Lower lobe of right lung (tissue), 2 donors: ENCODE data around the gene ARHGEF1. TPM values are rescaled to one million over a fixed set of nuclear protein-coding genes. Genes with fewer than 3 reads are reported as not detected.
A peak's percentile ranks its signal among the peaks of the same experiment; 100 is the strongest.

Experiments used
- ATAC-seq, 2 donors: fragments of 200-7000 bp; cut with Tn5 transposase; one replicate each; pipeline ENCODE4 v1.9.1; 2020 to 2022; ENCODE audit warnings: mild to moderate bottlenecking in 2 of 2, moderate library complexity in 2 of 2
- DNase-seq: peaks from one replicate; pipeline ENCODE4 v3.0.0-alpha.2; 2020
- H3K27ac ChIP-seq: fragments of 200-600 bp; one replicate; pipeline ENCODE4 v1.8.0; 2022
- H3K27me3 ChIP-seq: fragments of 200-600 bp; one replicate; pipeline ENCODE4 v1.8.0; 2022; ENCODE audit warnings: low read depth
- H3K36me3 ChIP-seq: fragments of 200-600 bp; one replicate; pipeline ENCODE4 v1.8.0; 2022; ENCODE audit warnings: mild to moderate bottlenecking
- H3K4me1 ChIP-seq: fragments of 200-600 bp; one replicate; pipeline ENCODE4 v1.8.0; 2022
- H3K4me3 ChIP-seq: fragments of 200-600 bp; one replicate; pipeline ENCODE4 v1.8.0; 2022; ENCODE audit warnings: mild to moderate bottlenecking
- H3K9me3 ChIP-seq: fragments of 200-600 bp; one replicate; pipeline ENCODE4 v1.8.0; 2022
- intact Hi-C: fragments of 100-400 bp; cut with DNase I; formaldehyde crosslinking; loops from one replicate; pipeline ENCODE4 v1.11.0; 2022
- total RNA-seq: library from RNA; stranded (reverse); fragmentation: NEBNext Ultra II Directional; extraction: Animal tissue kit (Norgen Biotek cat#: 25700); gene quantifications from one replicate; pipeline ENCODE4 v1.2.1, GENCODE V29; 2021
- TF ChIP-seq, protein P1 (sequence below): fragments of 200-600 bp; IDR thresholded peaks from one replicate; pipeline ENCODE4 v1.8.0; 2022; ENCODE audit warnings: antibody characterized with exemption, mild to moderate bottlenecking
- donor health status: DM: no; HTN: yes; CAD: no; lungs with severe emphysema.

ARHGEF1 gene
- total RNA-seq, 1 donor from 2014 or later = 206 TPM

- TF ChIP-seq, protein P1, sequence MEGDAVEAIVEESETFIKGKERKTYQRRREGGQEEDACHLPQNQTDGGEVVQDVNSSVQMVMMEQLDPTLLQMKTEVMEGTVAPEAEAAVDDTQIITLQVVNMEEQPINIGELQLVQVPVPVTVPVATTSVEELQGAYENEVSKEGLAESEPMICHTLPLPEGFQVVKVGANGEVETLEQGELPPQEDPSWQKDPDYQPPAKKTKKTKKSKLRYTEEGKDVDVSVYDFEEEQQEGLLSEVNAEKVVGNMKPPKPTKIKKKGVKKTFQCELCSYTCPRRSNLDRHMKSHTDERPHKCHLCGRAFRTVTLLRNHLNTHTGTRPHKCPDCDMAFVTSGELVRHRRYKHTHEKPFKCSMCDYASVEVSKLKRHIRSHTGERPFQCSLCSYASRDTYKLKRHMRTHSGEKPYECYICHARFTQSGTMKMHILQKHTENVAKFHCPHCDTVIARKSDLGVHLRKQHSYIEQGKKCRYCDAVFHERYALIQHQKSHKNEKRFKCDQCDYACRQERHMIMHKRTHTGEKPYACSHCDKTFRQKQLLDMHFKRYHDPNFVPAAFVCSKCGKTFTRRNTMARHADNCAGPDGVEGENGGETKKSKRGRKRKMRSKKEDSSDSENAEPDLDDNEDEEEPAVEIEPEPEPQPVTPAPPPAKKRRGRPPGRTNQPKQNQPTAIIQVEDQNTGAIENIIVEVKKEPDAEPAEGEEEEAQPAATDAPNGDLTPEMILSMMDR = no peak
- intact Hi-C loops = no loop called here
- ATAC-seq = no peak
- H3K27ac ChIP-seq = no peak overlapping the region
- H3K36me3 ChIP-seq = peaks cover 80% of the 10 kb centered on the region
- no peak for DNase-seq
- no peak overlapping the region for H3K4me3 ChIP-seq
- H3K27me3 ChIP-seq = no peaks in the 10 kb centered on the region
- peaks cover 6% of the 10 kb centered on the region for H3K4me1 ChIP-seq
- no peaks in the 10 kb centered on the region for H3K9me3 ChIP-seq
Observed at GRCh38 chr19:41894350-41894749, 11.4 kb downstream of the ARHGEF1 start.

GRCh38 chr19:41895745-41896580 is 13.0 kb downstream of the ARHGEF1 start:
- DNase-seq = no peak
- Histone ChIP-seq H3K36me3 (peaks cover 80% of the 10 kb centered on the region), H3K27ac (no peak overlapping the region), H3K27me3 (no peaks in the 10 kb centered on the region), H3K4me3 (no peak overlapping the region), H3K9me3 (no peaks in the 10 kb centered on the region), H3K4me1 (peaks cover 4% of the 10 kb centered on the region)
- no peak for ATAC-seq
- intact Hi-C loops = no loop called here
- TF ChIP-seq, protein P1 = no peak

DNA sequence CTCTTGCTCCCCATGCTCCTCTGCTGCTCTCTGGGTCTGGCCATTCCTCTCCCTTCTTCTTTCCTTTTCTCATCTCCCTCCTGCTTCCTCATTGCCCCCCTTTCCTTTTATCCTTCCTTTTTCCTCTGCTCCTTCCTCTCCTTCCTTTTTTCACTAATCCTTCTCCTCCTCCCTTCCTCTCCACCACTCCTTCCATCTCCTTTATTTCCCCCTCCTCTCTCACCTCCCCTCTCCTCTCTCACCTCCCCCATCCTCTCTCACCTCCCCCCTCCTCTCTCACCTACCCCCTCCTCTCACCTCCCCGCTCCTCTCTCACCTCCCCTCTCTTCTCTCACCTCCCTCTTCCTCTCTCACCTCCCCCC is 13.6 kb downstream of the ARHGEF1 start:
- TF ChIP-seq, protein P1 = no peak
- DNase-seq = no peak
- intact Hi-C loops = no loop called here
- H3K36me3 ChIP-seq = peaks cover 80% of the 10 kb centered on the region
- H3K9me3 ChIP-seq = no peaks in the 10 kb centered on the region
- ATAC-seq = no peak
- no peaks in the 10 kb centered on the region for H3K27me3 ChIP-seq
- no peak overlapping the region for H3K4me3 ChIP-seq
- peaks cover 4% of the 10 kb centered on the region for H3K4me1 ChIP-seq
- H3K27ac ChIP-seq = no peak overlapping the region

DNA sequence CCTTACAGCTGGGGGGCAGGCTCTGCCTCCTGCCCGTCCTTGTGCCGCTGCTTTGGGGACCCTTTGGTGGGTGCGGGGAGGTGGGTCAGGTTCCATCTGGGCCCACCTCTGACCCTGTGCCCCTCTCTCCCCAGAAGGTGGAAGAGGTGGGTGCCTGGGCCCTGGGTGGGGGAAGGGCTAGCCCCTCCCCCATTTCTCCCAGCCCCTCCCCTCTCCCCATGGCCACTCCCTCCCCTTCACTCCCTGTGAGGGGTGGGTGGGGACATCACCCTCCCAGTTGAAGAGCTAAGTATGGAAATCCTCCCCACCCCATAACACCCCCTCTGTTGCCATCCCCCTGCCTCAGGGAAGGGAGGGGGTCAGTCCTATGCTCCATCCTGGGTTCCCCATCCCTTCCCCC is 14.2 kb downstream of the ARHGEF1 start:
- Histone ChIP-seq H3K36me3 (peaks cover 80% of the 10 kb centered on the region), H3K9me3 (no peaks in the 10 kb centered on the region), H3K27ac (no peak overlapping the region), H3K4me1 (no peaks in the 10 kb centered on the region), H3K27me3 (no peaks in the 10 kb centered on the region), H3K4me3 (no peak overlapping the region)
- DNase-seq (no peak), ATAC-seq (no peak)
- intact Hi-C loops = no loop called here
- TF ChIP-seq, protein P1 = no peak

GRCh38 chr19:41897820-41898219 is 14.8 kb downstream of the ARHGEF1 start:
- Histone ChIP-seq H3K4me1 (no peaks in the 10 kb centered on the region), H3K27me3 (no peaks in the 10 kb centered on the region), H3K4me3 (no peak overlapping the region), H3K9me3 (no peaks in the 10 kb centered on the region), H3K27ac (no peak overlapping the region), H3K36me3 (peaks cover 80% of the 10 kb centered on the region)
- DNase-seq = no peak
- TF ChIP-seq, protein P1 = no peak
- peak in 1 of 2 donors; percentile 15 for ATAC-seq
- intact Hi-C loops = no loop called here
